ENCODE results near the gene SWT1.
A peak's percentile ranks its signal among the peaks of the same experiment; 100 is the strongest.

Gene SWT1

GRCh38 chr1:185292237-185292636 is 135.3 kb downstream of the SWT1 start:
- Histone ChIP-seq H3K27me3 (ENCODE audit: control insufficient read depth in 1 of 2, insufficient read depth in 2 of 2, low read length in 2 of 2) (no peaks in the 10 kb centered on the region), H3K27ac (ENCODE audit: low read depth, low read length) (no peak overlapping the region), H3K4me3 (ENCODE audit: low read depth in 1 of 2, low read length in 2 of 2) (no peak overlapping the region)

GRCh38 chr1:185293967-185294542 is 137.1 kb downstream of the SWT1 start:
- H3K36me3 ChIP-seq (ENCODE audit: control insufficient read depth in 1 of 2, insufficient read depth in 2 of 2, low read length in 2 of 2) = peaks cover 12 to 42% of the 10 kb centered on the region in 2 donors

More at GRCh38 chr1:185292237-185292636, 135.3 kb downstream of the SWT1 start:
- Histone ChIP-seq H3K9me3 (ENCODE audit: control insufficient read depth in 1 of 2, low read length in 2 of 2) (no peaks in the 10 kb centered on the region), H3K9ac (ENCODE audit: low read depth in 1 of 2, low read length in 2 of 2) (no peak overlapping the region), H3K36me3 (ENCODE audit: control insufficient read depth in 1 of 2, insufficient read depth in 2 of 2, low read length in 2 of 2) (peaks cover 7 to 23% of the 10 kb centered on the region in 2 donors), H3K4me1 (ENCODE audit: control insufficient read depth in 1 of 2, insufficient read depth in 2 of 2, low read length in 2 of 2) (peaks cover 5 to 32% of the 10 kb centered on the region in 2 donors)

GRCh38 chr1:185295091-185295490 is 138.1 kb downstream of the SWT1 start:
- no peaks in the 10 kb centered on the region for H3K27me3 ChIP-seq (ENCODE audit: control insufficient read depth in 1 of 2, insufficient read depth in 2 of 2, low read length in 2 of 2)
- H3K9me3 ChIP-seq (ENCODE audit: control insufficient read depth in 1 of 2, low read length in 2 of 2) = no peaks in the 10 kb centered on the region
- H3K36me3 ChIP-seq (ENCODE audit: control insufficient read depth in 1 of 2, insufficient read depth in 2 of 2, low read length in 2 of 2) = peaks cover 16 to 52% of the 10 kb centered on the region in 2 donors
- no peak overlapping the region for H3K27ac ChIP-seq (ENCODE audit: low read depth, low read length)
- no peak overlapping the region for H3K9ac ChIP-seq (ENCODE audit: low read depth in 1 of 2, low read length in 2 of 2)
- H3K4me1 ChIP-seq (ENCODE audit: control insufficient read depth in 1 of 2, insufficient read depth in 2 of 2, low read length in 2 of 2) = peaks cover 5 to 32% of the 10 kb centered on the region in 2 donors
- no peak overlapping the region for H3K4me3 ChIP-seq (ENCODE audit: low read depth in 1 of 2, low read length in 2 of 2)

More at GRCh38 chr1:185293967-185294542, 137.1 kb downstream of the SWT1 start:
- no peaks in the 10 kb centered on the region for H3K9me3 ChIP-seq (ENCODE audit: control insufficient read depth in 1 of 2, low read length in 2 of 2)
- no peak overlapping the region for H3K9ac ChIP-seq (ENCODE audit: low read depth in 1 of 2, low read length in 2 of 2)
- H3K4me3 ChIP-seq (ENCODE audit: low read depth in 1 of 2, low read length in 2 of 2) = no peak overlapping the region
- no peak overlapping the region for H3K27ac ChIP-seq (ENCODE audit: low read depth, low read length)
- peaks cover 5 to 32% of the 10 kb centered on the region in 2 donors for H3K4me1 ChIP-seq (ENCODE audit: control insufficient read depth in 1 of 2, insufficient read depth in 2 of 2, low read length in 2 of 2)
- no peaks in the 10 kb centered on the region for H3K27me3 ChIP-seq (ENCODE audit: control insufficient read depth in 1 of 2, insufficient read depth in 2 of 2, low read length in 2 of 2)

GRCh38 chr1:185297982-185298381 is 141.0 kb downstream of the SWT1 start:
- Histone ChIP-seq H3K27ac (ENCODE audit: low read depth, low read length) (no peak overlapping the region), H3K4me1 (ENCODE audit: control insufficient read depth in 1 of 2, insufficient read depth in 2 of 2, low read length in 2 of 2) (peaks cover 0 to 27% of the 10 kb centered on the region in 2 donors), H3K36me3 (ENCODE audit: control insufficient read depth in 1 of 2, insufficient read depth in 2 of 2, low read length in 2 of 2) (peaks cover 36 to 79% of the 10 kb centered on the region in 2 donors), H3K27me3 (ENCODE audit: control insufficient read depth in 1 of 2, insufficient read depth in 2 of 2, low read length in 2 of 2) (no peaks in the 10 kb centered on the region), H3K9me3 (ENCODE audit: control insufficient read depth in 1 of 2, low read length in 2 of 2) (no peaks in the 10 kb centered on the region), H3K4me3 (ENCODE audit: low read depth in 1 of 2, low read length in 2 of 2) (no peak overlapping the region), H3K9ac (ENCODE audit: low read depth in 1 of 2, low read length in 2 of 2) (no peak overlapping the region)

GRCh38 chr1:185300152-185300551 is 143.2 kb downstream of the SWT1 start:
- H3K27ac ChIP-seq (ENCODE audit: low read depth, low read length) = no peak overlapping the region
- no peak overlapping the region for H3K9ac ChIP-seq (ENCODE audit: low read depth in 1 of 2, low read length in 2 of 2)
- H3K9me3 ChIP-seq (ENCODE audit: control insufficient read depth in 1 of 2, low read length in 2 of 2) = no peaks in the 10 kb centered on the region
- peaks cover 49 to 89% of the 10 kb centered on the region in 2 donors for H3K36me3 ChIP-seq (ENCODE audit: control insufficient read depth in 1 of 2, insufficient read depth in 2 of 2, low read length in 2 of 2)
- no peaks in the 10 kb centered on the region for H3K27me3 ChIP-seq (ENCODE audit: control insufficient read depth in 1 of 2, insufficient read depth in 2 of 2, low read length in 2 of 2)
- peaks cover 0 to 6% of the 10 kb centered on the region in 2 donors for H3K4me1 ChIP-seq (ENCODE audit: control insufficient read depth in 1 of 2, insufficient read depth in 2 of 2, low read length in 2 of 2)
- H3K4me3 ChIP-seq (ENCODE audit: low read depth in 1 of 2, low read length in 2 of 2) = no peak overlapping the region

- Histone ChIP-seq H3K9ac (ENCODE audit: low read depth in 1 of 2, low read length in 2 of 2) (no peak overlapping the region), H3K36me3 (ENCODE audit: control insufficient read depth in 1 of 2, insufficient read depth in 2 of 2, low read length in 2 of 2) (peaks cover 66 to 86% of the 10 kb centered on the region in 2 donors), H3K4me1 (ENCODE audit: control insufficient read depth in 1 of 2, insufficient read depth in 2 of 2, low read length in 2 of 2) (peaks cover 0 to 6% of the 10 kb centered on the region in 2 donors)
Observed at GRCh38 chr1:185305419-185305818, 148.5 kb downstream of the SWT1 start.

GRCh38 chr1:185308126-185308525 is 151.2 kb downstream of the SWT1 start:
- no peak overlapping the region for H3K27ac ChIP-seq (ENCODE audit: low read depth, low read length)
- no peaks in the 10 kb centered on the region for H3K9me3 ChIP-seq (ENCODE audit: control insufficient read depth in 1 of 2, low read length in 2 of 2)
- H3K4me1 ChIP-seq (ENCODE audit: control insufficient read depth in 1 of 2, insufficient read depth in 2 of 2, low read length in 2 of 2) = peaks cover 6 to 22% of the 10 kb centered on the region in 2 donors
- H3K27me3 ChIP-seq (ENCODE audit: control insufficient read depth in 1 of 2, insufficient read depth in 2 of 2, low read length in 2 of 2) = no peaks in the 10 kb centered on the region
- H3K9ac ChIP-seq (ENCODE audit: low read depth in 1 of 2, low read length in 2 of 2) = no peak overlapping the region
- peaks cover 48 to 68% of the 10 kb centered on the region in 2 donors for H3K36me3 ChIP-seq (ENCODE audit: control insufficient read depth in 1 of 2, insufficient read depth in 2 of 2, low read length in 2 of 2)
- no peak overlapping the region for H3K4me3 ChIP-seq (ENCODE audit: low read depth in 1 of 2, low read length in 2 of 2)

More at GRCh38 chr1:185305419-185305818, 148.5 kb downstream of the SWT1 start:
- no peaks in the 10 kb centered on the region for H3K27me3 ChIP-seq (ENCODE audit: control insufficient read depth in 1 of 2, insufficient read depth in 2 of 2, low read length in 2 of 2)
- H3K9me3 ChIP-seq (ENCODE audit: control insufficient read depth in 1 of 2, low read length in 2 of 2) = no peaks in the 10 kb centered on the region
- no peak overlapping the region for H3K4me3 ChIP-seq (ENCODE audit: low read depth in 1 of 2, low read length in 2 of 2)
- H3K27ac ChIP-seq (ENCODE audit: low read depth, low read length) = no peak overlapping the region

GRCh38 chr1:185309566-185309965 is 152.6 kb downstream of the SWT1 start:
- peaks cover 39 to 56% of the 10 kb centered on the region in 2 donors for H3K36me3 ChIP-seq (ENCODE audit: control insufficient read depth in 1 of 2, insufficient read depth in 2 of 2, low read length in 2 of 2)
- H3K27me3 ChIP-seq (ENCODE audit: control insufficient read depth in 1 of 2, insufficient read depth in 2 of 2, low read length in 2 of 2) = no peaks in the 10 kb centered on the region
- peaks cover 15 to 35% of the 10 kb centered on the region in 2 donors for H3K4me1 ChIP-seq (ENCODE audit: control insufficient read depth in 1 of 2, insufficient read depth in 2 of 2, low read length in 2 of 2)
- no peak overlapping the region for H3K4me3 ChIP-seq (ENCODE audit: low read depth in 1 of 2, low read length in 2 of 2)
- H3K9me3 ChIP-seq (ENCODE audit: control insufficient read depth in 1 of 2, low read length in 2 of 2) = no peaks in the 10 kb centered on the region
- H3K27ac ChIP-seq (ENCODE audit: low read depth, low read length) = no peak overlapping the region
- H3K9ac ChIP-seq (ENCODE audit: low read depth in 1 of 2, low read length in 2 of 2) = no peak overlapping the region

- no peaks in the 10 kb centered on the region for H3K9me3 ChIP-seq (ENCODE audit: control insufficient read depth in 1 of 2, low read length in 2 of 2)
- peaks cover 19 to 40% of the 10 kb centered on the region in 2 donors for H3K4me1 ChIP-seq (ENCODE audit: control insufficient read depth in 1 of 2, insufficient read depth in 2 of 2, low read length in 2 of 2)
- no peaks in the 10 kb centered on the region for H3K27me3 ChIP-seq (ENCODE audit: control insufficient read depth in 1 of 2, insufficient read depth in 2 of 2, low read length in 2 of 2)
- H3K9ac ChIP-seq (ENCODE audit: low read depth in 1 of 2, low read length in 2 of 2) = no peak overlapping the region
- H3K27ac ChIP-seq (ENCODE audit: low read depth, low read length) = no peak overlapping the region
- H3K36me3 ChIP-seq (ENCODE audit: control insufficient read depth in 1 of 2, insufficient read depth in 2 of 2, low read length in 2 of 2) = peaks cover 26 to 35% of the 10 kb centered on the region in 2 donors
- peak overlapping the region in 1 of 2 donors; percentile 23 for H3K4me3 ChIP-seq (ENCODE audit: low read depth in 1 of 2, low read length in 2 of 2)
Observed at GRCh38 chr1:185311589-185312225, 154.7 kb downstream of the SWT1 start.

GRCh38 chr1:185312361-185313138 is 155.6 kb downstream of the SWT1 start:
- peaks cover 22 to 40% of the 10 kb centered on the region in 2 donors for H3K4me1 ChIP-seq (ENCODE audit: control insufficient read depth in 1 of 2, insufficient read depth in 2 of 2, low read length in 2 of 2)
- H3K9ac ChIP-seq (ENCODE audit: low read depth in 1 of 2, low read length in 2 of 2) = no peak overlapping the region
- H3K9me3 ChIP-seq (ENCODE audit: control insufficient read depth in 1 of 2, low read length in 2 of 2) = peaks cover 0 to 2% of the 10 kb centered on the region in 2 donors
- peak overlapping the region in 1 of 2 donors; percentile 89 for H3K4me3 ChIP-seq (ENCODE audit: low read depth in 1 of 2, low read length in 2 of 2)
- H3K27me3 ChIP-seq (ENCODE audit: control insufficient read depth in 1 of 2, insufficient read depth in 2 of 2, low read length in 2 of 2) = no peaks in the 10 kb centered on the region
- H3K36me3 ChIP-seq (ENCODE audit: control insufficient read depth in 1 of 2, insufficient read depth in 2 of 2, low read length in 2 of 2) = peaks cover 18 to 26% of the 10 kb centered on the region in 2 donors
- H3K27ac ChIP-seq (ENCODE audit: low read depth, low read length) = no peak overlapping the region
